Karpas-422 (cell line): Measurements from ENCODE around the gene ZKSCAN8. TPM values are rescaled to one million over a fixed set of nuclear protein-coding genes. Genes with fewer than 3 reads are reported as not detected.

ENCODE experiments used
- DNase-seq: peaks from one replicate; pipeline ENCODE4 v3.0.0-alpha.2; 2015
- H2AFZ ChIP-seq: fragments of 200-600 bp; sonication (generic); 2 replicates; pipeline ENCODE4 v1.6.1; 2014; ENCODE audit warnings: antibody characterized with exemption, low read length, mixed read lengths
- H3K27ac ChIP-seq: fragments of 200-600 bp; sonication (generic); 2 replicates; pipeline ENCODE4 v1.5.1; 2014; ENCODE audit warnings: mild to moderate bottlenecking, low read length, moderate library complexity
- H3K27me3 ChIP-seq: fragments of 200-600 bp; sonication (generic); 2 replicates; pipeline ENCODE4 v1.6.1; 2014; ENCODE audit warnings: low read length, mixed read lengths
- H3K36me3 ChIP-seq: fragments of 200-600 bp; sonication (generic); 2 replicates; pipeline ENCODE4 v1.6.1; 2014; ENCODE audit warnings: low read length, mixed read lengths; ENCODE audit not compliant: insufficient read depth
- H3K4me1 ChIP-seq: fragments of 200-600 bp; sonication (generic); 2 replicates; pipeline ENCODE4 v1.6.1; 2014; ENCODE audit warnings: mild to moderate bottlenecking, low read length, mixed read lengths
- H3K4me2 ChIP-seq: fragments of 200-600 bp; sonication (generic); 2 replicates; pipeline ENCODE4 v1.6.1; 2014; ENCODE audit warnings: low read length, low read depth, mild to moderate bottlenecking; ENCODE audit not compliant: poor library complexity, severe bottlenecking
- H3K4me3 ChIP-seq: fragments of 200-600 bp; sonication (generic); 2 replicates; pipeline ENCODE4 v1.5.1; 2014; ENCODE audit warnings: mild to moderate bottlenecking, antibody characterized with exemption, low read length, mixed read lengths
- H3K79me2 ChIP-seq: fragments of 200-600 bp; sonication (generic); 2 replicates; pipeline ENCODE4 v1.6.1; 2014; ENCODE audit warnings: mild to moderate bottlenecking, low read length, mixed read lengths
- H3K9ac ChIP-seq: fragments of 200-600 bp; sonication (generic); 2 replicates; pipeline ENCODE4 v1.6.0; 2014; ENCODE audit warnings: low read length
- H3K9me2 ChIP-seq: fragments of 200-600 bp; sonication (generic), shearing (Covaris generic); replicated peaks from 2 replicates; pipeline ENCODE4 v1.6.0; 2014; ENCODE audit warnings: mild to moderate bottlenecking, low read length, moderate library complexity; ENCODE audit not compliant: insufficient read depth
- H3K9me3 ChIP-seq: fragments of 300-700, 200-600 bp; sonication (generic); 2 replicates; pipeline ENCODE4 v1.6.1; 2014; ENCODE audit warnings: low read length, mixed read lengths
- H4K20me1 ChIP-seq: fragments of 200-600 bp; sonication (generic); 2 replicates; pipeline ENCODE4 v1.6.1; 2014; ENCODE audit warnings: mild to moderate bottlenecking, antibody characterized with exemption, low read length, low read depth; ENCODE audit not compliant: insufficient read depth
- total RNA-seq: library from RNA; depleted of rRNA; stranded (reverse); fragments of >200 nt; shearing (Covaris generic); gene quantifications from 2 replicates; pipeline ENCODE4 v1.2.3, GENCODE V29; 2014; ENCODE audit warnings: low replicate concordance

Gene ZKSCAN8
- total RNA-seq, 1 experiment from 2014 or later: 48.9 TPM

DNA sequence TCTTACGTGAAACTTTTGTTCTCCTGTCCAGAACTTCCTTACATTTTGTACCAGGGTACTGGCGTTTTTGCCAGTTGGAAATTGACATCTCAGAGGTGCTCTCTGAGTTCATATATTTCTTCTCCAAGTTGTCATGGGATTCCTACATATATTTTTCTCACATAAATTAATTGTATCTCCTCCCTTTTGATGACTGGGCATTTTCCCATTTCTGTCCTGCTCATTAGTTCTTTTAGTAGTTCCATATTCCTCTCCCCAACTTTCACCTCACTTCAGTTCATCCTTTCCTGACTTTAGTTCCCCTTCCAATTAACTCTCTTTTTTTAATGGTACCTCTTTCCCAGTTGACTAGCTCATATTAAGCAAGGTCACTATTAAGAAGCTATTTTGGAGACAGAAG, 10.8 kb downstream of the ZKSCAN8 start:
- Histone ChIP-seq H3K36me3 (peaks cover 96% of the 10 kb centered on the region), H2AFZ (no peak overlapping the region), H3K79me2 (peaks cover 21% of the 10 kb centered on the region), H3K9me3 (peaks cover 24% of the 10 kb centered on the region), H3K9me2 (no peaks in the 10 kb centered on the region), H3K27ac (no peak overlapping the region), H3K9ac (no peak overlapping the region), H3K4me2 (no peak overlapping the region), H4K20me1 (no peaks in the 10 kb centered on the region), H3K27me3 (no peaks in the 10 kb centered on the region), H3K4me1 (no peaks in the 10 kb centered on the region), H3K4me3 (no peak overlapping the region)
- DNase-seq: no peak

DNA sequence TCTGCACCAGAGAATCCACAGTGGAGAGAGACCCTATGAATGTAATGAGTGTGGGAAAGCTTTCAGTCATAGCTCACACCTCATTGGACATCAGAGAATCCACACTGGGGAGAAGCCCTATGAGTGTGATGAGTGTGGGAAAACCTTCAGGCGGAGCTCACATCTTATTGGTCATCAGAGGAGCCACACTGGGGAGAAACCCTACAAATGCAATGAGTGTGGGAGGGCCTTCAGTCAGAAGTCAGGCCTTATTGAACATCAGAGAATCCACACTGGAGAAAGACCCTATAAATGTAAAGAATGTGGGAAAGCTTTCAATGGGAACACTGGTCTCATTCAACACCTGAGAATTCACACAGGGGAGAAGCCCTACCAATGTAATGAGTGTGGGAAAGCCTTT, 11.9 kb downstream of the ZKSCAN8 start:
- no peaks in the 10 kb centered on the region for H4K20me1 ChIP-seq
- peaks cover 11% of the 10 kb centered on the region for H3K79me2 ChIP-seq
- no peak overlapping the region for H3K4me2 ChIP-seq
- H3K9me2 ChIP-seq: no peaks in the 10 kb centered on the region
- no peak overlapping the region for H3K27ac ChIP-seq
- no peak overlapping the region for H3K9ac ChIP-seq
- H2AFZ ChIP-seq: no peak overlapping the region
- peaks cover 24% of the 10 kb centered on the region for H3K9me3 ChIP-seq
- no peaks in the 10 kb centered on the region for H3K27me3 ChIP-seq
- no peaks in the 10 kb centered on the region for H3K4me1 ChIP-seq
- no peak for DNase-seq
- peaks cover 92% of the 10 kb centered on the region for H3K36me3 ChIP-seq
- H3K4me3 ChIP-seq: no peak overlapping the region

DNA sequence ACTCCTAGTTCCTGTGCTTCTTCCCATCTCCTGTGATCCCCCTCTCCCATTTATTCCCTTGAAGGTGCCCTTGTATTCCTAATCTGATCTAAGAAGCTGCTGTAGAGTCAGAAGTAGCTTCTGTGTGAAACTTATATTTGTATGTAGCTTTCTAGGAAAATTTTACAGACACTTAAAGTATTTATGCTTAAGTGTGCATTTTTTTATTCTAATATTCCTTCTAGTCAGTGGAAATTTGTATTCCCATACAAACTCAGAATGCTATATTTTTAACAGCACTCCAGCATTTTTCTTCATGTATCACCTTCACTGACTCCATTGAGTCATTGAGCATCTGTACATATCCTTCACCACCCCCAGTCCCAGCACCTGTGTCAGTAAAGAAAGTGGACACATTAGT, 12.7 kb downstream of the ZKSCAN8 start:
- no peaks in the 10 kb centered on the region for H3K4me1 ChIP-seq
- peaks cover 24% of the 10 kb centered on the region for H3K9me3 ChIP-seq
- DNase-seq: no peak
- no peak overlapping the region for H3K4me3 ChIP-seq
- H3K27me3 ChIP-seq: no peaks in the 10 kb centered on the region
- H3K4me2 ChIP-seq: no peak overlapping the region
- peaks cover 5% of the 10 kb centered on the region; the same call in 1 of the 2 replicates for H3K79me2 ChIP-seq
- no peaks in the 10 kb centered on the region for H4K20me1 ChIP-seq
- H3K36me3 ChIP-seq: peaks cover 84% of the 10 kb centered on the region
- no peak overlapping the region for H2AFZ ChIP-seq
- no peak overlapping the region for H3K27ac ChIP-seq
- H3K9me2 ChIP-seq: no peaks in the 10 kb centered on the region
- H3K9ac ChIP-seq: no peak overlapping the region

DNA sequence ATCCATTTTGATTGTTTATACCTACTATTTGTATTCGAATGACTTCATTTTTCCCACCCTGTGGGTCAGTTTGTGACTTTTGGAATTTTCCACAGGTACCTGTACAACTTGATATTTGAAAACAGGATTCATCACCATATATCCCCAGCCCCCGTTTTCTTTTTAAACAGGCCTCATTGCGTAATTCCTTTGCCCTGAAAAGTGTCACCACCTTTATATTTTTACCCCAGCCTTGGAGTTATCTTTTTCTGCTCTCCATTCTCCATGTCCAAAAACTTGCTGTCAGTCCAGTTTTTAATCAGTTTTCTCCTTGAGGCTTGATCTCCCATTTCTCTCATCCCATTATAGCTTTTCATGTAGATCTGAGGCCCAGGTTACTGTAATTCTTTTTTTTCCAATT, 16.6 kb downstream of the ZKSCAN8 start:
- H4K20me1 ChIP-seq: no peaks in the 10 kb centered on the region
- peaks cover 6% of the 10 kb centered on the region; the same call in 1 of the 2 replicates for H3K79me2 ChIP-seq
- no peak overlapping the region for H3K4me3 ChIP-seq
- no peak for DNase-seq
- H3K4me2 ChIP-seq: no peak overlapping the region
- H3K9ac ChIP-seq: no peak overlapping the region
- H3K36me3 ChIP-seq: peaks cover 46% of the 10 kb centered on the region
- peaks cover 5% of the 10 kb centered on the region; the same call in 1 of the 2 replicates for H3K9me3 ChIP-seq
- H3K9me2 ChIP-seq: no peaks in the 10 kb centered on the region
- peaks cover 14% of the 10 kb centered on the region for H3K4me1 ChIP-seq
- H3K27ac ChIP-seq: no peak overlapping the region
- H3K27me3 ChIP-seq: no peaks in the 10 kb centered on the region
- no peak overlapping the region for H2AFZ ChIP-seq

GRCh38 chr6:28159029-28159607, 17.4 kb downstream of the ZKSCAN8 start:
- H3K27ac ChIP-seq: no peak overlapping the region
- H3K79me2 ChIP-seq: peaks cover 6% of the 10 kb centered on the region; the same call in 1 of the 2 replicates
- no peak overlapping the region for H3K4me3 ChIP-seq
- peaks cover 38% of the 10 kb centered on the region for H3K36me3 ChIP-seq
- H3K4me2 ChIP-seq: no peak overlapping the region
- no peak overlapping the region for H3K9ac ChIP-seq
- no peaks in the 10 kb centered on the region for H3K9me2 ChIP-seq
- H3K27me3 ChIP-seq: no peaks in the 10 kb centered on the region
- DNase-seq: no peak
- H2AFZ ChIP-seq: no peak overlapping the region
- H4K20me1 ChIP-seq: no peaks in the 10 kb centered on the region
- no peaks in the 10 kb centered on the region for H3K9me3 ChIP-seq
- H3K4me1 ChIP-seq: peaks cover 14% of the 10 kb centered on the region

GRCh38 chr6:28160233-28160632, 18.6 kb downstream of the ZKSCAN8 start:
- no peaks in the 10 kb centered on the region for H3K9me3 ChIP-seq
- H3K9ac ChIP-seq: no peak overlapping the region
- DNase-seq: no peak
- H3K9me2 ChIP-seq: no peaks in the 10 kb centered on the region
- no peak overlapping the region for H2AFZ ChIP-seq
- H3K4me3 ChIP-seq: no peak overlapping the region
- peak overlapping the region; percentile 13; the same call in 1 of the 2 replicates for H3K27ac ChIP-seq
- no peak overlapping the region for H3K4me2 ChIP-seq
- H3K79me2 ChIP-seq: peaks cover 6% of the 10 kb centered on the region; the same call in 1 of the 2 replicates
- no peaks in the 10 kb centered on the region for H3K27me3 ChIP-seq
- H3K4me1 ChIP-seq: peaks cover 14% of the 10 kb centered on the region
- H3K36me3 ChIP-seq: peaks cover 27% of the 10 kb centered on the region
- no peaks in the 10 kb centered on the region for H4K20me1 ChIP-seq

GRCh38 chr6:28161410-28162079, 19.9 kb downstream of the ZKSCAN8 start:
- H3K9me2 ChIP-seq: no peaks in the 10 kb centered on the region
- H4K20me1 ChIP-seq: no peaks in the 10 kb centered on the region
- H3K27ac ChIP-seq: no peak overlapping the region
- H3K4me3 ChIP-seq: peak overlapping the region; percentile 70
- H2AFZ ChIP-seq: peak overlapping the region; percentile 13; the same call in 1 of the 2 replicates
- peak overlapping the region; percentile 73 for H3K4me2 ChIP-seq
- no peaks in the 10 kb centered on the region for H3K9me3 ChIP-seq
- peaks cover 6% of the 10 kb centered on the region; the same call in 1 of the 2 replicates for H3K79me2 ChIP-seq
- H3K27me3 ChIP-seq: no peaks in the 10 kb centered on the region
- peaks cover 15% of the 10 kb centered on the region for H3K36me3 ChIP-seq
- peak overlapping the region; percentile 70 for H3K9ac ChIP-seq
- H3K4me1 ChIP-seq: peaks cover 14% of the 10 kb centered on the region
- peak; percentile 94 for DNase-seq

DNA sequence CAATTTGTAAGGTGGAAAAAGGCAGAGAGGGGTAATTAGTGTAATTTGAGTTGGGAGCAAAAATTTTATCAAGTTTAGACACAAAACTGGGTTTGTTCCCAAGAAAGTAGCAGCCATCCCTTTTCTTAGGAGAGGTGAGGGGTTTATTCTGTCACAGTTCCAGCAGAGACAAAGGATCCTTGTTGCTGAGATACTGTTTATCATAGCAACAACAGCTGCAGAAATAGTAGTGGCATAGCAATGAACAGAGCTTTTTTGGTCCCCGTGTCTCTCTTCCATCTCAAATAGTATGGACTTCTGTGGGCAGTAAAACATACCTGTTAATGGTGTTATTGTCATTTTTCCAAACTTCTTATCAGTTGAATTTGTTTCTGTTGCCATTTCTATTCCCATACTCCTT, 23.9 kb downstream of the ZKSCAN8 start:
- H3K27me3 ChIP-seq: no peaks in the 10 kb centered on the region
- no peak overlapping the region for H3K27ac ChIP-seq
- no peak overlapping the region for H2AFZ ChIP-seq
- peaks cover 14% of the 10 kb centered on the region for H3K4me1 ChIP-seq
- H3K79me2 ChIP-seq: peaks cover 6% of the 10 kb centered on the region; the same call in 1 of the 2 replicates
- H4K20me1 ChIP-seq: no peaks in the 10 kb centered on the region
- H3K36me3 ChIP-seq: peaks cover 7% of the 10 kb centered on the region
- no peaks in the 10 kb centered on the region for H3K9me2 ChIP-seq
- no peak overlapping the region for H3K4me2 ChIP-seq
- DNase-seq: no peak
- H3K9ac ChIP-seq: no peak overlapping the region
- H3K9me3 ChIP-seq: no peaks in the 10 kb centered on the region
- no peak overlapping the region for H3K4me3 ChIP-seq
